H1 (cell line): ENCODE data around the gene SHC3. TPM values are rescaled to one million over a fixed set of nuclear protein-coding genes. Genes with fewer than 3 reads are reported as not detected.
A peak's percentile ranks its signal among the peaks of the same experiment; 100 is the strongest.

Experiments used
- CTCF ChIA-PET: fragments of 300-600 bp; sonication (Branson Sonifier 250); formaldehyde crosslinking; loops from one replicate; lab custom pipeline; 2021; ENCODE audit not compliant: partially characterized antibody; lab: Charles Lee
- POLR2A ChIA-PET: fragments of 300-600 bp; sonication (Branson Sonifier 250); formaldehyde crosslinking; loops from one replicate; lab custom pipeline; 2021; ENCODE audit warnings: inconsistent platforms; ENCODE audit not compliant: partially characterized antibody; lab: Charles Lee
- DNase-seq, 2 experiments: peaks; one replicate each; pipeline versions ENCODE4 v3.0.0 to v3.0.0-alpha.2; 2010 to 2022; ENCODE audit warnings: low spot score in 2 of 2, low read depth in 1 of 2, mixed read lengths in 1 of 2
- FAIRE-seq: peaks from 2 replicates; lab custom pipeline; 2011; peaks lifted over from hg19 to GRCh38; lab: Jason Lieb, UNC
- H2AFZ ChIP-seq: 2 replicates; pipeline ENCODE4 v1.8.1; 2012; ENCODE audit warnings: low read length, inconsistent platforms
- H2AK5ac ChIP-seq: 2 replicates; pipeline ENCODE4 v1.6.1; 2013; ENCODE audit warnings: low read depth, low read length
- H2BK120ac ChIP-seq: replicated peaks from 2 replicates; pipeline ENCODE3; 2013; ENCODE audit warnings: low read depth, low read length, inconsistent platforms
- H2BK12ac ChIP-seq: 2 replicates; pipeline ENCODE4 v1.6.1; 2013; ENCODE audit warnings: low read depth, low read length
- H2BK15ac ChIP-seq: 2 replicates; pipeline ENCODE4 v1.6.1; 2013; ENCODE audit warnings: low read length
- H2BK20ac ChIP-seq: 2 replicates; pipeline ENCODE4 v1.6.1; 2013; ENCODE audit warnings: low read length
- H2BK5ac ChIP-seq: 2 replicates; pipeline ENCODE4 v1.6.1; 2013; ENCODE audit warnings: low read depth, low read length
- H3K14ac ChIP-seq: 2 replicates; pipeline ENCODE4 v1.6.1; 2013; ENCODE audit warnings: inconsistent platforms; ENCODE audit not compliant: insufficient read length
- H3K18ac ChIP-seq: 2 replicates; pipeline ENCODE4 v1.6.1; 2013; ENCODE audit warnings: low read length; ENCODE audit errors: extremely low read depth
- H3K23ac ChIP-seq: 2 replicates; pipeline ENCODE4 v1.6.1; 2013; ENCODE audit warnings: inconsistent platforms; ENCODE audit not compliant: insufficient read length
- H3K23me2 ChIP-seq: 2 replicates; pipeline ENCODE4 v1.6.1; 2013; ENCODE audit warnings: low read depth, low read length
- H3K27ac ChIP-seq: 2 replicates; pipeline ENCODE4 v1.6.1; 2011; ENCODE audit warnings: low read depth, low read length, inconsistent platforms
- H3K27me3 ChIP-seq, 4 experiments: replicated peaks in 1 of 4; 1 replicate in 1 of 4; 2 replicates in 3 of 4; pipeline versions ENCODE4 v1.6.1 to v1.8.1; 2011 to 2013; ENCODE audit warnings: low read length in 3 of 4, mild to moderate bottlenecking in 3 of 4, inconsistent platforms in 2 of 4, mixed read lengths in 2 of 4, moderate library complexity in 1 of 4; ENCODE audit not compliant: control insufficient read depth in 3 of 4, insufficient read depth in 3 of 4; ENCODE audit errors: extremely low read depth in 1 of 4
- H3K36me3 ChIP-seq, 4 experiments: 2 replicates each; pipeline versions ENCODE4 v1.6.1 to v1.8.1; 2011 to 2013; ENCODE audit warnings: mild to moderate bottlenecking in 4 of 4, low read length in 3 of 4, moderate library complexity in 2 of 4, control low read depth in 1 of 4, inconsistent platforms in 1 of 4; ENCODE audit not compliant: insufficient read depth in 4 of 4, control insufficient read depth in 2 of 4
- H3K4ac ChIP-seq: replicated peaks from 2 replicates; pipeline ENCODE3; 2013; ENCODE audit warnings: low read length, low read depth, mixed read lengths, inconsistent platforms; ENCODE audit not compliant: insufficient read length
- H3K4me1 ChIP-seq, 4 experiments: replicated peaks in 1 of 4; 1 replicate in 1 of 4; 2 replicates in 3 of 4; pipeline versions ENCODE4 v1.6.1 to v1.8.1; 2011 to 2013; ENCODE audit warnings: low read length in 3 of 4, inconsistent platforms in 2 of 4, mixed read lengths in 1 of 4; ENCODE audit not compliant: insufficient read depth in 4 of 4, control insufficient read depth in 3 of 4
- H3K4me2 ChIP-seq, 2 experiments: 2 replicates each; pipeline versions ENCODE4 v1.6.1 to v1.8.1; 2011 to 2013; ENCODE audit warnings: low read depth in 2 of 2, low read length in 2 of 2, control low read depth in 1 of 2, inconsistent platforms in 1 of 2, mild to moderate bottlenecking in 1 of 2; ENCODE audit not compliant: insufficient read depth in 1 of 2
- H3K4me3 ChIP-seq, 4 experiments: fragments of 200-600, 300-600 bp in 1 of 4; sonication (generic), shearing (Covaris generic), sonication (Bioruptor Twin) in 1 of 4; 2 replicates each; pipeline versions ENCODE4 v1.5.1 to v1.8.1; 2011 to 2016; ENCODE audit warnings: low read length in 4 of 4, low read depth in 3 of 4, control low read depth in 2 of 4, inconsistent platforms in 2 of 4, mild to moderate bottlenecking in 2 of 4, mixed read lengths in 1 of 4, moderate library complexity in 1 of 4; ENCODE audit not compliant: insufficient read depth in 2 of 4; ENCODE audit errors: extremely low read depth in 1 of 4
- H3K56ac ChIP-seq: replicated peaks from 2 replicates; pipeline ENCODE3; 2013; ENCODE audit warnings: low read depth, mild to moderate bottlenecking, mixed read lengths, low read length, inconsistent platforms; ENCODE audit not compliant: insufficient read length
- H3K79me1 ChIP-seq: 2 replicates; pipeline ENCODE4 v1.6.1; 2013; ENCODE audit warnings: low read depth, low read length, control low read depth
- H3K79me2 ChIP-seq, 2 experiments: 2 replicates each; pipeline versions ENCODE4 v1.6.1 to v1.8.1; 2012 to 2013; ENCODE audit warnings: low read length in 2 of 2, mild to moderate bottlenecking in 2 of 2, inconsistent platforms in 1 of 2; ENCODE audit not compliant: insufficient read depth in 2 of 2, control insufficient read depth in 1 of 2
- H3K9ac ChIP-seq, 4 experiments: replicated peaks in 1 of 4; 1 replicate in 1 of 4; 2 replicates in 3 of 4; pipeline versions ENCODE4 v1.6.1 to v1.8.1; 2011 to 2013; ENCODE audit warnings: low read depth in 3 of 4, low read length in 3 of 4, control low read depth in 2 of 4, mild to moderate bottlenecking in 2 of 4, moderate library complexity in 2 of 4, inconsistent platforms in 1 of 4; ENCODE audit errors: extremely low read depth in 1 of 4
- H3K9me3 ChIP-seq, 2 experiments: 2 replicates each; pipeline versions ENCODE4 v1.6.1 to v1.8.1; 2012 to 2013; ENCODE audit warnings: mild to moderate bottlenecking in 2 of 2, moderate library complexity in 2 of 2, control low read depth in 1 of 2, inconsistent platforms in 1 of 2, low read depth in 1 of 2, low read length in 1 of 2, mixed read lengths in 1 of 2; ENCODE audit not compliant: insufficient read depth in 2 of 2
- H4K20me1 ChIP-seq, 2 experiments: replicated peaks in 1 of 2; 2 replicates each; pipeline versions ENCODE3 to v1.8.1; 2011 to 2013; ENCODE audit warnings: inconsistent platforms in 2 of 2, low read length in 2 of 2, mild to moderate bottlenecking in 1 of 2; ENCODE audit not compliant: insufficient read depth in 2 of 2, control insufficient read depth in 1 of 2
- H4K5ac ChIP-seq: 2 replicates; pipeline ENCODE4 v1.6.1; 2013; ENCODE audit warnings: low read length, low read depth, mixed read lengths, inconsistent platforms; ENCODE audit not compliant: insufficient read length
- H4K8ac ChIP-seq: 2 replicates; pipeline ENCODE4 v1.8.0; 2013; ENCODE audit warnings: mild to moderate bottlenecking, moderate library complexity, low read length, inconsistent platforms; ENCODE audit not compliant: insufficient read depth; ENCODE audit errors: extremely low read depth
- H4K91ac ChIP-seq: replicated peaks from 2 replicates; pipeline ENCODE3; 2013; ENCODE audit warnings: low read length, mixed read lengths, inconsistent platforms; ENCODE audit not compliant: insufficient read length
- BCL11A ChIP-seq, 2 experiments: IDR thresholded peaks; one replicate each; pipeline ENCODE4 v1.6.1; 2011; ENCODE audit warnings: low read depth in 2 of 2, low read length in 2 of 2, mild to moderate bottlenecking in 2 of 2
- CEBPB ChIP-seq: IDR thresholded peaks from 2 replicates; pipeline ENCODE4 v1.6.1; 2012; ENCODE audit warnings: low read depth, low read length
- KDM5A ChIP-seq: fragments of 200-600 bp; IDR thresholded peaks from 2 replicates; pipeline ENCODE4 v1.7.1; 2012; ENCODE audit warnings: mild to moderate bottlenecking, low read length, inconsistent platforms, mixed read lengths
- MAFK ChIP-seq: IDR thresholded peaks from 2 replicates; pipeline ENCODE4 v1.6.1; 2012; ENCODE audit warnings: low read depth, mild to moderate bottlenecking, improper control_type of control experiment, low read length
- RAD21 ChIP-seq, 2 experiments: IDR thresholded peaks in 1 of 2; conservative IDR thresholded peaks in 1 of 2; 2 replicates each; pipeline ENCODE4 v1.6.1; 2011; ENCODE audit warnings: low read depth in 2 of 2, low read length in 2 of 2, improper control_type of control experiment in 1 of 2, inconsistent platforms in 1 of 2, mild to moderate bottlenecking in 1 of 2, moderate library complexity in 1 of 2
- TAF1 ChIP-seq: IDR thresholded peaks from 2 replicates; pipeline ENCODE4 v1.6.1; 2011; ENCODE audit warnings: mild to moderate bottlenecking, low read depth, low read length
- TEAD4 ChIP-seq: IDR thresholded peaks from 2 replicates; pipeline ENCODE4 v1.6.1; 2012; ENCODE audit warnings: low read depth, low read length, inconsistent platforms, mixed read lengths
- WGBS, 2 experiments: shearing (Covaris generic) in 1 of 2; methylation state at CpG; one replicate each; pipeline versions ENCODE4 v1.1.6 to v1.1.7; 2013 to 2015; ENCODE audit warnings: low lambda C conversion rate in 2 of 2, mixed read lengths in 2 of 2, inconsistent platforms in 1 of 2, low coverage in 1 of 2, missing lambda C conversion rate in 1 of 2; ENCODE audit not compliant: insufficient replicate concordance in 2 of 2, insufficient coverage in 1 of 2, insufficient read length in 1 of 2; ENCODE audit errors: extremely low coverage in 1 of 2, missing lambda C conversion rate in 1 of 2; 5-methylcytosine and 5-hydroxymethylcytosine counted together
- polyA plus RNA-seq, 7 experiments: library from polyadenylated mRNA; depleted of rRNA in 3 of 7; stranded (reverse) in 5 of 7; unstranded in 2 of 7; fragments of >200 nt in 5 of 7; fragments of 200-250 nt in 2 of 7; gene quantifications; 1 replicate in 5 of 7; 2 replicates in 1 of 7; 4 replicates in 1 of 7; pipeline versions ENCODE4 v1.2.1 to v1.2.3, GENCODE V29; 2011 to 2013; ENCODE audit warnings: missing spikeins in 2 of 7, mixed read lengths in 2 of 7
- total RNA-seq: library from RNA; stranded (reverse); fragmentation: NEBNext Ultra II Directional; extraction: Animal tissue kit (Norgen Biotek cat#: 25700); gene quantifications from 2 replicates; pipeline ENCODE4 v1.2.1, GENCODE V29; 2021

The SHC3 gene
- total and polyA plus RNA-seq, 2 of the 8 experiments (the other 6 are each of a cell fraction or from before 2014, with no cell fraction given): 1.4 to 7.1 TPM

DNA sequence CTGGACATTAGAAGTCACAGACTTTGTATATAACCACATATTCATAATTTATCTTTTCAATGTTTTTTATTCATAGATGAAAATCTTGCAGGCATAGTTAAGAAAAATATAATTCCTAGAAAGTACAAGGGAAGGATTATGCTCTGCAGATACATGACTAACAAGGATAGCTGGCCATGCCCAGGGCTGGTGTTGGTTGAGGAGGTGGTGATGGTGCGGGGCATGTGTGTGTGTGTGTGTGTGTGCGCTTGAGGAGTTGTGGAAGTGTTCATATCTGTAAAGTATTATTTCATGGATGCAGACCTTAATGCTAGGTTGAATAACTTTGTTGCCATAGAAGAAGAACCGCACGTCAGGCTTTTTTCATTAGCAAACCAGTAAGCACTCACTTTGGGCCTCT is 186.1 kb downstream of the SHC3 start:
- H4K8ac ChIP-seq: no peak overlapping the region
- peaks cover 3 to 4% of the 10 kb centered on the region in 2 experiments for H4K20me1 ChIP-seq
- no peak overlapping the region for H2BK12ac ChIP-seq
- H3K56ac ChIP-seq: no peak overlapping the region
- ChIA-PET CTCF (interaction anchor here (1.0 to 1.2 kb wide), 2 partner anchors 107 to 252 kb away, joined by 3 read pairs; no protein-coding TSS in a partner anchor), POLR2A (no interaction called here)
- no peak overlapping the region for H2AFZ ChIP-seq
- WGBS, 2 experiments: 80% methylated on average over 4 of the region's 4 CpGs; no CpG with 5 or more reads in 1 of the 2 experiments
- no peak overlapping the region for H3K27ac ChIP-seq
- no peak overlapping the region for H3K23ac ChIP-seq
- H4K5ac ChIP-seq: no peak overlapping the region
- no peaks in the 10 kb centered on the region; a peak in 1 of 8 replicates for H3K36me3 ChIP-seq
- peaks cover 12% of the 10 kb centered on the region for H3K23me2 ChIP-seq
- no peak overlapping the region for H2BK5ac ChIP-seq
- H2AK5ac ChIP-seq: no peak overlapping the region
- H3K79me1 ChIP-seq: no peaks in the 10 kb centered on the region
- H3K79me2 ChIP-seq: 0 out of 4 replicates have a peak, but pooled peaks cover 0 to 4% of the 10 kb centered on the region in 2 experiments
- H4K91ac ChIP-seq: no peak overlapping the region
- no peak overlapping the region for H3K18ac ChIP-seq
- H2BK20ac ChIP-seq: no peak overlapping the region
- TF ChIP-seq TEAD4: no peak
- TF ChIP-seq CEBPB: no peak
- TF ChIP-seq TAF1: no peak
- no peak for TF ChIP-seq RAD21 (IDR thresholded peaks at IDR 0.05 in 1 of 2, conservative IDR thresholded peaks at IDR 0.05 in 1 of 2; ENCODE audit: low read depth in 2 of 2, low read length in 2 of 2)
- no peak for TF ChIP-seq MAFK
- no peak for TF ChIP-seq KDM5A
- no peak for TF ChIP-seq BCL11A (IDR thresholded peaks at IDR 0.05; ENCODE audit: low read depth in 2 of 2, low read length in 2 of 2)
- peak in 1 of 2 experiments; percentile 16 for DNase-seq
- H3K9me3 ChIP-seq: no peaks in the 10 kb centered on the region
- no peak overlapping the region for H2BK120ac ChIP-seq
- H3K9ac ChIP-seq: no peak overlapping the region
- H3K4me3 ChIP-seq: peak overlapping the region in 3 of 4 experiments; percentile 70 to 82 (median 78); a peak in 4 of 8 replicates
- H3K4me2 ChIP-seq: peak overlapping the region; percentile 76 to 84; a peak in 3 of 4 replicates
- no peak overlapping the region for H3K14ac ChIP-seq
- no peak overlapping the region for H3K4ac ChIP-seq
- H2BK15ac ChIP-seq: no peak overlapping the region
- peaks cover 5 to 14% (median 12%) of the 10 kb centered on the region in 4 experiments for H3K4me1 ChIP-seq
- no peak for FAIRE-seq
- H3K27me3 ChIP-seq: peaks cover 0 to 4% (median 1%) of the 10 kb centered on the region in 4 experiments; a peak in 2 of 7 replicates
